RWPE2 (cell line): Measurements from ENCODE around the gene MAK.
"Not testable (repeated sequence)": the region's sequence is repeated elsewhere in the genome, so short reads cannot be mapped to it uniquely, and the experiment has no call there.

Source experiments
- ATAC-seq: fragments of 200-7000 bp; cut with Tn5 transposase; 3 replicates; pipeline ENCODE4 v1.9.1; 2021; ENCODE audit warnings: low read depth
- DNase-seq: peaks from one replicate; pipeline ENCODE4 v3.0.0-alpha.2; 2020; ENCODE audit warnings: low spot score
- H3K27ac ChIP-seq: fragments of 450-650 bp; 2 replicates; pipeline ENCODE4 v1.5.1; 2017; ENCODE audit warnings: mild to moderate bottlenecking; ENCODE audit not compliant: poor library complexity, severe bottlenecking
- H3K27me3 ChIP-seq: fragments of 250-450 bp; sonication (Bioruptor Pico); 2 replicates; pipeline ENCODE4 v1.5.1; 2021; ENCODE audit warnings: mild to moderate bottlenecking, moderate library complexity; ENCODE audit not compliant: insufficient read depth, poor library complexity, severe bottlenecking
- H3K36me3 ChIP-seq: fragments of 250-450 bp; sonication (Bioruptor Pico); 2 replicates; pipeline ENCODE4 v1.5.1; 2020; ENCODE audit warnings: low read depth, mild to moderate bottlenecking, moderate library complexity
- H3K4me1 ChIP-seq: fragments of 250-450 bp; sonication (Bioruptor Pico); 2 replicates; pipeline ENCODE4 v1.5.1; 2021; ENCODE audit warnings: mild to moderate bottlenecking, moderate library complexity; ENCODE audit not compliant: insufficient read depth, poor library complexity, severe bottlenecking
- H3K4me3 ChIP-seq: fragments of 250-450 bp; sonication (Bioruptor Pico); 2 replicates; pipeline ENCODE4 v1.5.1; 2021; ENCODE audit warnings: mild to moderate bottlenecking, moderate library complexity; ENCODE audit not compliant: severe bottlenecking
- H3K9me3 ChIP-seq: fragments of 250-450 bp; sonication (Bioruptor Pico); 2 replicates; pipeline ENCODE4 v1.5.1; 2021; ENCODE audit warnings: mild to moderate bottlenecking, moderate library complexity; ENCODE audit not compliant: severe bottlenecking
- TF ChIP-seq, protein P1 (sequence below): fragments of 450-650 bp; IDR thresholded peaks from one replicate; pipeline ENCODE4 v1.5.1; 2017; ENCODE audit warnings: mild to moderate bottlenecking, moderate library complexity; ENCODE audit not compliant: poor library complexity, severe bottlenecking

The MAK gene

DNA sequence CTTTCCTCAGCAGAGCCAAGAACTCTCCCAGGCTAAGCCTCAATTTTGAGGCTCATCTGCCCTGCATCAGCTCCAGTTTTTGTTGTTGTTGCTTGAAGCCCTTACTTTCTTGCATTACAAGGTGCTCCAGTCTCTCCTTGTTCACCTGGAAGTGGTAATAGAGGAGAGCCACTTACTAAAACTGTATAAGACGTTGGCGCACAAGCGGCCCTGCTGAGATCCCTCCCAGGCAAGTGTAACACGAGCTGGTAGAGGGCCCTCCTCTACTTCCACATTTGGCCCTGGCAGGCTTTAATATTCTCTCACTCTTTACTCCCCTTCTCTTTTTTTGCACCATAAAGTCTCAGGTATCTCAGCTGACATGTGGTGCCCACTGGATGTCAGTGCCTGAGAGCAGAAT lies 24.0 kb upstream of the MAK start:
- no peak for ATAC-seq
- H3K4me3 ChIP-seq = no peak overlapping the region

DNA sequence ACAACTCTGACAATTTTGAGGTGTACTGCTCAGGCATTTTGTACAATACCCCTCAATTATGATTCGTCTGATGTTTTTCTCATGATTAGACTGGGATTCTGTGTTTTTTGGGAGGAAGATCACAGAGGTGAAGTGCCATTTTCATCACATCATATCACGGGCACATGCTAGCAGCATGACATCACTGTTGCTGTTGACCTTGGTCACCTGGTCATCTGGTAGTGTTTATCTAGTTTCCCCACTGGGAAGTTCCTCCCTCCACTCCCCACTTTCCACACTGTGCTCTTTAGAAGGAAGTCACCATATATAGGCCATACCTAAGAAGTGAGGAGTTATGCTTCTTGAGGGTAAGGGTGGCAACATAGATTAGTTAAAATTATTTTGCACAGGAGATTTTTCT lies 22.7 kb upstream of the MAK start:
- H3K4me3 ChIP-seq = no peak overlapping the region
- no peaks in the 10 kb centered on the region for H3K27me3 ChIP-seq
- ATAC-seq = no peak

More for the DNA sequence above, 24.0 kb upstream of the MAK start:
- H3K9me3 ChIP-seq = no peaks in the 10 kb centered on the region
- no peak overlapping the region for H3K27ac ChIP-seq
- no peaks in the 10 kb centered on the region for H3K27me3 ChIP-seq
- no peaks in the 10 kb centered on the region for H3K36me3 ChIP-seq
- TF ChIP-seq, protein P1, sequence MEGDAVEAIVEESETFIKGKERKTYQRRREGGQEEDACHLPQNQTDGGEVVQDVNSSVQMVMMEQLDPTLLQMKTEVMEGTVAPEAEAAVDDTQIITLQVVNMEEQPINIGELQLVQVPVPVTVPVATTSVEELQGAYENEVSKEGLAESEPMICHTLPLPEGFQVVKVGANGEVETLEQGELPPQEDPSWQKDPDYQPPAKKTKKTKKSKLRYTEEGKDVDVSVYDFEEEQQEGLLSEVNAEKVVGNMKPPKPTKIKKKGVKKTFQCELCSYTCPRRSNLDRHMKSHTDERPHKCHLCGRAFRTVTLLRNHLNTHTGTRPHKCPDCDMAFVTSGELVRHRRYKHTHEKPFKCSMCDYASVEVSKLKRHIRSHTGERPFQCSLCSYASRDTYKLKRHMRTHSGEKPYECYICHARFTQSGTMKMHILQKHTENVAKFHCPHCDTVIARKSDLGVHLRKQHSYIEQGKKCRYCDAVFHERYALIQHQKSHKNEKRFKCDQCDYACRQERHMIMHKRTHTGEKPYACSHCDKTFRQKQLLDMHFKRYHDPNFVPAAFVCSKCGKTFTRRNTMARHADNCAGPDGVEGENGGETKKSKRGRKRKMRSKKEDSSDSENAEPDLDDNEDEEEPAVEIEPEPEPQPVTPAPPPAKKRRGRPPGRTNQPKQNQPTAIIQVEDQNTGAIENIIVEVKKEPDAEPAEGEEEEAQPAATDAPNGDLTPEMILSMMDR = no peak
- no peak for DNase-seq
- no peaks in the 10 kb centered on the region for H3K4me1 ChIP-seq

DNA sequence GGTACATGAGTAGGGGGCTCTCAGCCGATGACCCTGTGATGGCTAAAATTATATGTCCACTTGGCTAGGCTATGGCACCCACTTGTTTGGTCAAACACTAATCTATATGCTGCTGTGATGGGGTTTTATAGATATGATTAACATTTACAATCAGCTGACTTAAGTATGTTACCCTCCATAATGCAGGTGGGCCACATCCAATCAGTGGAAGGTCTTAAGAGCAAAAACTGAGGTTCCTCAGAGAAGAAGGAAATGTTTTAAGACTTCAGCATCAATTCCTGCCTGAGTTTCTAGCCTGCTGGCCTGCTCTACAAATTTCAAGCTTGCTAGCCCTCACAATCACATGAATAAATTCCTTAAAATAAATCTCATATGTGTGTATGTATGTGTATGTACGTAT lies 18.9 kb upstream of the MAK start:
- no peaks in the 10 kb centered on the region for H3K9me3 ChIP-seq
- DNase-seq (no peak), ATAC-seq (no peak)
- H3K27me3 ChIP-seq = no peaks in the 10 kb centered on the region
- H3K36me3 ChIP-seq = no peaks in the 10 kb centered on the region
- H3K4me1 ChIP-seq = no peaks in the 10 kb centered on the region
- TF ChIP-seq, protein P1 = no peak
- H3K27ac ChIP-seq = no peak overlapping the region
- no peak overlapping the region for H3K4me3 ChIP-seq

More for the DNA sequence above, 22.7 kb upstream of the MAK start:
- H3K27ac ChIP-seq = no peak overlapping the region
- H3K9me3 ChIP-seq = no peaks in the 10 kb centered on the region
- H3K36me3 ChIP-seq = no peaks in the 10 kb centered on the region
- no peak for DNase-seq
- no peaks in the 10 kb centered on the region for H3K4me1 ChIP-seq
- TF ChIP-seq, protein P1 = no peak

DNA sequence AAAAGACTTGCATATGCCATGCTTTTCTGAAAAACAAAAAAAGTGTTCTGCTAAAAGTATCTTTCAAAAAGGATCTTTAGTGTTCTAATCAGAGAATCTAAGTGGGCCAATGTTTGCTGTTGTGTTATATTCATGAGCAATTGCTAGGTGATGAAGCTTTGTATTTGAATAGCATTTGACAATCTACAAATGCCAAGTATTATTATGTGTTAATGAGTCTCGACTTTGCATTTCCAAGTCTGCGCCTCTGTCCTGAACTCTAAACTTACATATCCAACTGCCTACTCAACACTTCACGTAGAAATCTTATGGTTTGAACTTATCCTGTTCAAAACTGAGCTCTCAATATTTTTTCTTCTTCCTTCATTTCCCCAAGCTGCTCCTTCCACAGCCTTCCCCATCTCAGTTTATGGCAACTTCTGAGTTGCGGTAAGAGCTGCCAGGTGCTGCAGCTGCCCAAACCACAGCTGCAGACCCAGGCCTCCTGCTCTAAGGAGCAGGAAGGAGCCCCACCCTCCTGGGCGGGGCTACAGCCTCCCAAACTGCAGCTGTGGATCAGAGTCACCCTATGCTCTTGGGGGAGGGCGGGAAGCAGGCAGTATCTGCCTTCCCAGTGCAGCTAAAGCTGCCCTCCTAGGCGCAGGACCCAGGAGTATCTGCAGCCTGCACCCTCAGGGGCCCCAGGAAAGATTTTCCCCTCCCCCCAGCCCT lies 16.7 kb upstream of the MAK start:
- Histone ChIP-seq H3K27me3 (no peaks in the 10 kb centered on the region), H3K4me1 (no peaks in the 10 kb centered on the region), H3K27ac (no peak overlapping the region), H3K9me3 (no peaks in the 10 kb centered on the region), H3K36me3 (no peaks in the 10 kb centered on the region), H3K4me3 (no peak overlapping the region)
- TF ChIP-seq, protein P1 = no peak
- DNase-seq = no peak
- ATAC-seq = no peak

DNA sequence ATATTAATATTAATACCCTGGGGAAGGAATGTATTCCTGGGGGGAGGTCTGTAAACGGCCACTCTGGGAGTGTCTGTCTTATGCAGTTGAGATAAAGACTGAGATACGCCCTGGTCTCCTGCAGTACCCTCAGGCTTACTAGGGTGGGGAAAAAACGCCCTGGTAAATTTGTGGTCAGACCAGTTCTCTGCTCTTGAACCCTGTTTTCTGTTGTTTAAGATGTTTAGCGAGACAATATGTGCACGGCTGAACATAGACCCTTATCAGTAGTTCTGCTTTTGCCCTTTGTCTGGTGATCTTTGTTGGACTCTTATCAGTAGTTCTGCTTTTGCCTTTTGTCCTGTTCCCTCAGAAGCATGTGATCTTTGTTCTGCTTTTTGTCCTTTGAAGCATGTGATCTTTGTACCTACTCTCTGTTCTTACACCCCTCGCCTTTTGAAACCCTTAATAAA lies 15.5 kb upstream of the MAK start:
- ATAC-seq, H3K4me1 ChIP-seq, H3K4me3 ChIP-seq, H3K27me3 ChIP-seq, H3K36me3 ChIP-seq, DNase-seq, H3K9me3 ChIP-seq, H3K27ac ChIP-seq: not testable (repeated sequence)
